Measurements from ENCODE around the gene CENPX. TPM values are rescaled to one million over a fixed set of nuclear protein-coding genes. Genes with fewer than 3 reads are reported as not detected.

CENPX gene
- total and polyA plus RNA-seq, 2 of the 13 experiments (the other 11 are each of a cell fraction or from before 2014, with no cell fraction given) = 92.7 to 170 TPM

GRCh38 chr17:82018989-82019689, 3.5 kb downstream of the CENPX start (continued):
- TF ChIP-seq TOPORS (CRISPR knock-in tag; IDR thresholded peaks at IDR 0.05) (peak; percentile 20; the same call in 1 of the 2 replicates), ISL2 (CRISPR knock-in tag; IDR thresholded peaks at IDR 0.05) (no peak), IRF9 (CRISPR knock-in tag; IDR thresholded peaks at IDR 0.05; ENCODE audit: borderline replicate concordance) (0 out of 2 replicates have a peak, but pooled peaks have one; percentile 53), ZNF609 (CRISPR knock-in tag; IDR thresholded peaks at IDR 0.05; ENCODE audit: borderline replicate concordance) (no peak), GMEB1 (CRISPR knock-in tag; IDR thresholded peaks at IDR 0.05; ENCODE audit: borderline replicate concordance) (0 out of 2 replicates have a peak, but pooled peaks have one; percentile 4), ASH2L (IDR thresholded peaks at IDR 0.05; ENCODE audit: insufficient read length, low read depth, low read length) (no peak), HNRNPL (IDR thresholded peaks at IDR 0.05; ENCODE audit: low read depth, low read length) (peak; percentile 3; the same call in 1 of the 2 replicates), TGIF2 (CRISPR knock-in tag; IDR thresholded peaks at IDR 0.05) (0 out of 2 replicates have a peak, but pooled peaks have one; percentile 1), SMAD1 (CRISPR knock-in tag; IDR thresholded peaks at IDR 0.05; ENCODE audit: borderline replicate concordance, low read depth) (no peak), AGO2 (optimal IDR thresholded peaks at IDR 0.05; ENCODE audit: low read depth, low read length) (peak; percentile 100), GABPA (IDR thresholded peaks at IDR 0.05; ENCODE audit: low read depth, low read length) (no peak), GABPA (CRISPR knock-in tag; IDR thresholded peaks at IDR 0.05; ENCODE audit: low read depth) (no peak), ZNF691 (CRISPR knock-in tag; IDR thresholded peaks at IDR 0.05; ENCODE audit: borderline replicate concordance, low read depth) (0 out of 2 replicates have a peak, but pooled peaks have one; percentile 6), MAF1 (CRISPR knock-in tag; IDR thresholded peaks at IDR 0.05; ENCODE audit: borderline replicate concordance) (0 out of 2 replicates have a peak, but pooled peaks have one; percentile 32), PRMT3 (CRISPR knock-in tag; IDR thresholded peaks at IDR 0.05; ENCODE audit: borderline replicate concordance, low read depth) (peak; percentile 36; the same call in 1 of the 2 replicates), ETV6 (CRISPR knock-in tag; conservative IDR thresholded peaks at IDR 0.05) (no peak)
- TF ChIP-seq, protein P1, sequence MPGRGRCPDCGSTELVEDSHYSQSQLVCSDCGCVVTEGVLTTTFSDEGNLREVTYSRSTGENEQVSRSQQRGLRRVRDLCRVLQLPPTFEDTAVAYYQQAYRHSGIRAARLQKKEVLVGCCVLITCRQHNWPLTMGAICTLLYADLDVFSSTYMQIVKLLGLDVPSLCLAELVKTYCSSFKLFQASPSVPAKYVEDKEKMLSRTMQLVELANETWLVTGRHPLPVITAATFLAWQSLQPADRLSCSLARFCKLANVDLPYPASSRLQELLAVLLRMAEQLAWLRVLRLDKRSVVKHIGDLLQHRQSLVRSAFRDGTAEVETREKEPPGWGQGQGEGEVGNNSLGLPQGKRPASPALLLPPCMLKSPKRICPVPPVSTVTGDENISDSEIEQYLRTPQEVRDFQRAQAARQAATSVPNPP (CRISPR knock-in tag; IDR thresholded peaks at IDR 0.05) = 0 out of 2 replicates have a peak, but pooled peaks have one; percentile 47
- TF ChIP-seq, protein P2, sequence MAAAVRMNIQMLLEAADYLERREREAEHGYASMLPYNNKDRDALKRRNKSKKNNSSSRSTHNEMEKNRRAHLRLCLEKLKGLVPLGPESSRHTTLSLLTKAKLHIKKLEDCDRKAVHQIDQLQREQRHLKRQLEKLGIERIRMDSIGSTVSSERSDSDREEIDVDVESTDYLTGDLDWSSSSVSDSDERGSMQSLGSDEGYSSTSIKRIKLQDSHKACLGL (CRISPR knock-in tag; IDR thresholded peaks at IDR 0.05) = no peak

Data from HepG2 (cell line).